HG02973 (cell line): ENCODE results near the gene GRPEL2.

Source experiments
- ATAC-seq: cut with Tn5 transposase; IDR thresholded peaks from one replicate; pipeline ENCODE4 v1.9.1; 2021; ENCODE audit warnings: moderate library complexity; ENCODE audit not compliant: unreplicated experiment

The GRPEL2 gene

DNA sequence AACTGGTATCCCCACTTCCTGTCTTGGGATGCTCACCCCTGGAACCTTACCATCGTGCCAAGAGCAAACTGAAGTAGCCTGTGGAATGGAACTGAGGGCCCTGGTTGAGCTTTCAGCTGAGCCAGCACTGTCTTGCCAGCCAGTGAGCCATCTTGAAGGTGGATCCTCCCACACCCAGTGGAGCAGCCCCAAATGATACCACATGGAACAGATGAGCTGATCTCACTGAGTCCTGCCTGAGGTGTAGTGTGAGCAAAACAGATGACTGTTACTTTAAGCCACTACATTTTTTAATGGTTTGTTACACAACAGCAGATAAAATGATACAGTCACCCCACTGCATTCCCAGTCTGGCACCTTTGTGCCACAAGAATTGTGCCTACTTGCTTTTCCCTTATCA lies 10.4 kb downstream of the GRPEL2 start:
- no peak for ATAC-seq

DNA sequence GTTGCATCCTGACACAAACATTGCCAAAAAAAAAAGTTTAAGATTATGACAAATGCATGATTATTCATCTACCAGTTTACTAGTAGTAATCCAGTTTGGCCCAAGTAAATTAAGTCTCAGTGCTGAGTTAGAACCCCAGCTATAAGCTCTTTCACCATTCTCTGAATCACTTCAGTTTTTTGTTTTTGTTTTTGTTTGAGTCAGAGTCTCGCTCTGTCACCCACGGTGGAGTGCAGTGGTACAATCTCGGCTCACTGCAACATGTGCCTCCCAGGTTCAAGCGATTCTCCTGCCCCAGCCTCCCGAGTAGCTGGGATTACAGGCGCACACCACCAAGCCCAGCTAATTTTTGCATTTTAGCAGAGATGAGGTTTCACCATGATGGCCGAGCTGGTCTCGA lies 11.1 kb downstream of the GRPEL2 start:
- no peak for ATAC-seq

DNA sequence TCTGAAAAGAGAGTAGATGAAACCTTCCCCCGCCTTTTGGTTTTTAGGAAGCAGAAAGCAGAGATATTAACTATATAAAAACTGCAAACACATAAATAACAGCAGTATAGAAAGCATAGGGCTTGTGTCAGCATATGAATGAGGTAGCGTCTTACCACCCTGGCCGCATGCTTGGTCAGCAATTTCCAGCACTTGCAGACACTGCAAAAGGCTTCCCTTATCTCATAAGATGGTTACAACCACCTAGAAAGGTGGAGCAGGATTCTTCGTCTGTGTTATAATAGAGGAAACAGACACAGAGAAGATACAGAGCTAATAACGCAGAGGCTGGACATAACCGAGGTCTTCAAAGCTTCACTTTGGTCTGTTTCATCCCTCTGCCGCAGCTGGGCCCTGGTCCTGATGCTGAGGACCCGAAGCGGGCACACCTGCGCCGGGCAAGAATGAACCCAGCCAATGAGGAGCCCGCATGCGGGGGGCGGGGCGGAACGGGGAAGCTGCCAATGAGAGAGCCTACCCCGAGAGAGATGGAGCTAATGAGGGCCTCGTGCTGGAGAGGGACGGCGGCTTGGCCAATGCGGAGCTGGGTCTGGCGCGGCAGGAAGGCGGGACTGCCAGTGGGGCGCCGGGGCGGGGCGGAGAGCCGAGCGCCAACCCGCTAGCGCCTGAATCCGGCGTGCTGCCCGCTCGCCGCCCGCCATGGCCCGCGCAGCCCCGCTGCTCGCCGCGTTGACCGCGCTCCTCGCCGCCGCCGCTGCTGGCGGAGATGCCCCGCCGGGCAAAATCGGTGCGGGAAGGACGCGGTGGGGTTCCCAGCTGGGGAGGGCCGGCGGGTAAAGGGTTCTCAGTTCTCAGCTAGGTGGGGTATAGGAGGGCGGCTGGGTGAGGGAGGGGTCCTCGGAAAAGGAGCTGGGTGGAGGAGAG lies 12.3 kb downstream of the GRPEL2 start, which contains the start of gene PCYOX1L:
Gene PCYOX1L, plus strand, starts transcription at position 677 of the 924 bp plus-strand sequence. Its CDS starts 23 bp downstream, at position 700.
- peak; percentile 99 for ATAC-seq

- no peak for ATAC-seq
Measured at GRCh38 chr5:149358294-149358651, 13.0 kb downstream of the GRPEL2 start.

GRCh38 chr5:149358868-149359495 lies 13.7 kb downstream of the GRPEL2 start:
- no peak for ATAC-seq

- no peak for ATAC-seq
Measured at GRCh38 chr5:149360272-149360671, 15.0 kb downstream of the GRPEL2 start.

- no peak for ATAC-seq
Measured at GRCh38 chr5:149362541-149362940, 17.2 kb downstream of the GRPEL2 start.

DNA sequence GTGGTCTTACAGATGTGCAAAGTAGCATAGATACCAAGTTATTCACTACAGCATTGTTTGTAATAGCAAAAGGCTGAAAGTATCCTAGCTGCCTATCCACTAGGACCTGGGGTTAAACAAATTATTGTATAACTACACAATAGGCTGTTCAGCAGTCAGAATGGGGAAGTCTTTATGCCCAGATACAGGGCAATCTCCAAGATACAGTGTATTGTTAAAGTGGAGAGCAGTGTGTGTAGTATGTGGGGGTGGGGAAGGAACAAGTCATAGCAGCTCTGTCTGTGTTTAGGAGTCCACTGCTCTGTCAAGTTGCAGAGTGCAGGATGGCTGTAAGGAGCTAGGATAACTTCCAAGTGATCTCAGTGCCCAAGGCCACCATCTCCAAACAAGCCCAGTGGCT lies 18.1 kb downstream of the GRPEL2 start:
- ATAC-seq: no peak

- no peak for ATAC-seq
Measured at GRCh38 chr5:149363936-149364335, 18.6 kb downstream of the GRPEL2 start.

- no peak for ATAC-seq
Measured at GRCh38 chr5:149364719-149365118, 19.4 kb downstream of the GRPEL2 start.

- ATAC-seq: no peak
Measured at GRCh38 chr5:149365418-149365817, 20.1 kb downstream of the GRPEL2 start.

GRCh38 chr5:149366169-149366729 lies 20.9 kb downstream of the GRPEL2 start:
- no peak for ATAC-seq

GRCh38 chr5:149367249-149367971 lies 22.1 kb downstream of the GRPEL2 start:
- ATAC-seq: peak; percentile 50

DNA sequence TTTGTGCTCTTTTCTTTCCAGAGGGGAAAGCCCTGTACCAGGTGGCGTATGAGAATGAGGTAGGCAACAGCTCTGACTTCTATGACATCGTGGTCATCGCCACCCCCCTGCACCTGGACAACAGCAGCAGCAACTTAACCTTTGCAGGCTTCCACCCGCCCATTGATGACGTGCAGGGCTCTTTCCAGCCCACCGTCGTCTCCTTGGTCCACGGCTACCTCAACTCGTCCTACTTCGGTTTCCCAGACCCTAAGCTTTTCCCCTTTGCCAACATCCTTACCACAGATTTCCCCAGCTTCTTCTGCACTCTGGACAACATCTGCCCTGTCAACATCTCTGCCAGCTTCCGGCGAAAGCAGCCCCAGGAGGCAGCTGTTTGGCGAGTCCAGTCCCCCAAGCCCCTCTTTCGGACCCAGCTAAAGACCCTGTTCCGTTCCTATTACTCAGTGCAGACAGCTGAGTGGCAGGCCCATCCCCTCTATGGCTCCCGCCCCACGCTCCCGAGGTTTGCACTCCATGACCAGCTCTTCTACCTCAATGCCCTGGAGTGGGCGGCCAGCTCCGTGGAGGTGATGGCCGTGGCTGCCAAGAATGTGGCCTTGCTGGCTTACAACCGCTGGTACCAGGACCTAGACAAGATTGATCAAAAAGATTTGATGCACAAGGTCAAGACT lies 22.8 kb downstream of the GRPEL2 start:
- no peak for ATAC-seq

- no peak for ATAC-seq
Measured at GRCh38 chr5:149370878-149371277, 25.6 kb downstream of the GRPEL2 start.

DNA sequence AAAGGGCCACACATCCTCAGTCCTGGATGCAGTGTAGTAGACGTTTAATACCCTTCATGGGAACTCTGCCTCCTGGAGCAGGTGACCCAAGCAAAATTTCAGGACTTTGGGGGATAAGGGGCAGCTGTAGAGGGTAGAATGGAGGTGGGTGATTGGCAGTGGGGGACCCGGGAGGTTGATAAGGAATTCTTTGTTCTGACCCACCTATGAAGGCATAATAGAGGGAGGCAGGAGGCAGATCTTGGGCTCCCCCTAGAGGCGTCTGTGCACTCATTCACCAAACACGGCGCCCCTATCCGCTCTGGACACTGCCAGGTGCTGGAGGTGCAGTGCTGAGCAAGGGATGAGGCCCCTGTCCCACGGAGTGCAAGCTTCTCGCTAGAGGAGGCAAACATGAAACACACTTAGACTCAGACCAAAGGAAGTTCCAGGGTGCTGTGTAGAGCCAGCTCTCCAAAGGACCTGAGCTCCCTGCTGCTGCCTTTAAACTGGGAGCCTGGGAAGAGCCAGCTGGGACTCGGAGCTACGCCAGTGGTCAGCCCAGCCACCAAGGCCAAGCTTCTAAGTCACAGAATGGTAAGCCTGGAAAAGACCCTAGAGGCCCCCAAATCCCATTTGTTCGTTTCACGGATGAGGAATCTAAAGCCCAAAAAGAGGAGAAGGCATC lies 26.1 kb downstream of the GRPEL2 start:
- ATAC-seq: peak; percentile 82

GRCh38 chr5:149372076-149372795 lies 26.9 kb downstream of the GRPEL2 start:
- no peak for ATAC-seq

DNA sequence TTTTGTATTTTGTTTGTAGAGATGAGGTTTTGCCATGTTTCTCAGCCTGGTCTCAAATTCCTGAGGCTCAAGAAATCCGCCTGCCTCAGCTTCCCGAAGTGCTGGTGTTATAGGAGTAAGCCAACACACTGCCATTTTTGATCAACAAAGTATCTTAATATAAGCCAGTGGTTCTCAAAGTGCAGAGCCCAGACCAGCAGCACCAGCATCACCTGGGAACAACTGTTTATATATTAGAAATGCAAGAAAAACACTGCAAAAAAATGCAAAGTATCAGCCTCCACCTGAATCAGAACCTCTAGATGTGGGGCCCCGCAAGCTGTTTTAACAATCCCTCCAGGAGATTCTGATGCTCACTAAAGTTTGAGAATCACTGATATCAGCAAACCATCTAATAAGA lies 27.6 kb downstream of the GRPEL2 start:
- no peak for ATAC-seq

GRCh38 chr5:149374303-149374702 lies 29.0 kb downstream of the GRPEL2 start:
- no peak for ATAC-seq

GRCh38 chr5:149374801-149375200 lies 29.5 kb downstream of the GRPEL2 start:
- ATAC-seq: no peak
